DND-41 (cell line): Measurements from ENCODE around the gene PTPRN2.

Source experiments
- ATAC-seq: fragments of 200-7000 bp; cut with Tn5 transposase; 3 replicates; pipeline ENCODE4 v1.9.1; 2021; ENCODE audit warnings: low read depth; ENCODE audit not compliant: insufficient read depth
- DNase-seq: peaks from one replicate; pipeline ENCODE4 v3.0.0-alpha.2; 2020
- H2AFZ ChIP-seq: 2 replicates; pipeline ENCODE4 v1.6.0; 2012; ENCODE audit warnings: low read depth, low read length
- H3K27ac ChIP-seq: 2 replicates; pipeline ENCODE4 v1.5.1; 2012; ENCODE audit warnings: low read length, inconsistent platforms
- H3K27me3 ChIP-seq: fragments of 200-600 bp; sonication (generic); 2 replicates; pipeline ENCODE4 v1.6.0; 2012; ENCODE audit warnings: low read length, mild to moderate bottlenecking, inconsistent platforms; ENCODE audit not compliant: insufficient read depth, poor library complexity
- H3K36me3 ChIP-seq: 2 replicates; pipeline ENCODE4 v1.5.1; 2012; ENCODE audit warnings: low read length, inconsistent platforms; ENCODE audit not compliant: insufficient read depth
- H3K4me1 ChIP-seq: 2 replicates; pipeline ENCODE4 v1.5.1; 2012; ENCODE audit warnings: mild to moderate bottlenecking, low read length; ENCODE audit not compliant: insufficient read depth
- H3K4me2 ChIP-seq: 2 replicates; pipeline ENCODE4 v1.6.0; 2012; ENCODE audit warnings: mild to moderate bottlenecking, moderate library complexity, low read length, inconsistent platforms; ENCODE audit not compliant: insufficient read depth
- H3K4me3 ChIP-seq, 2 experiments: fragments of 200-600 bp in 1 of 2; shearing (Covaris generic) in 1 of 2; 2 replicates each; pipeline ENCODE4 v1.5.1; 2012 to 2016; ENCODE audit warnings: inconsistent platforms in 2 of 2, low read length in 2 of 2, mild to moderate bottlenecking in 2 of 2, low read depth in 1 of 2, moderate library complexity in 1 of 2
- H3K79me2 ChIP-seq: 2 replicates; pipeline ENCODE4 v1.6.0; 2012; ENCODE audit warnings: low read length, inconsistent platforms; ENCODE audit not compliant: insufficient read depth
- H3K9ac ChIP-seq: 2 replicates; pipeline ENCODE4 v1.6.0; 2012; ENCODE audit warnings: low read depth, mild to moderate bottlenecking, inconsistent platforms, low read length, moderate library complexity
- H3K9me3 ChIP-seq: 2 replicates; pipeline ENCODE4 v1.5.1; 2012; ENCODE audit warnings: low read length, moderate library complexity, mild to moderate bottlenecking, inconsistent platforms; ENCODE audit not compliant: insufficient read depth, severe bottlenecking
- H4K20me1 ChIP-seq: 2 replicates; pipeline ENCODE4 v1.6.0; 2012; ENCODE audit warnings: low read length; ENCODE audit not compliant: insufficient read depth
- EZH2 ChIP-seq: IDR thresholded peaks from 3 replicates; pipeline ENCODE4 v1.6.1; 2012; ENCODE audit warnings: borderline replicate concordance, low read depth, mild to moderate bottlenecking, moderate library complexity, low read length, inconsistent platforms; ENCODE audit not compliant: severe bottlenecking
- TF ChIP-seq, protein P1 (sequence below): IDR thresholded peaks from 2 replicates; pipeline ENCODE4 v1.5.1; 2012; ENCODE audit warnings: borderline replicate concordance, low read length, moderate library complexity, mild to moderate bottlenecking; ENCODE audit not compliant: poor library complexity, severe bottlenecking; ENCODE audit errors: extremely low read depth

PTPRN2 gene

DNA sequence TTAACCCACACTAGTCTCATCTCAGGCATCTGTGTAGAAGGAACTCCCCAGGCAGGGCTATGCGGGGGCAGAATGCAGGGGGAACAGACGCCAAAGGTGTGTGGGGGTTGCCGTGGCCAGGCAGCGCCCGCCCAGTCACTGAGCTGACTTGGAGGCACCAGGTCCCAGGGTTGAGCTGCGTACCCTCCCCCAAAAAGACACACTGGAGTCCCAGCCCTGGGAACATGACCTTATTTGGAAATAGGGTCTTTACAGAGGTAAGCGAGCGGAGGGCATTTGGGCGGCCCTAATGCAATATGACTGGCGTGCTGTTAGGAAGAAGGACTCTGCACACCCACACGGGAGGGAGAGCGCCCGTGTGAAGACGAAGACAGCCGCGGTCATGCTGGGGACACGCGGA lies 976.3 kb downstream of the PTPRN2 start:
- Histone ChIP-seq H3K9me3 (no peaks in the 10 kb centered on the region), H3K27me3 (no peaks in the 10 kb centered on the region), H3K4me3 (no peak overlapping the region), H4K20me1 (no peaks in the 10 kb centered on the region), H3K27ac (peak overlapping the region; percentile 22; the same call in 1 of the 2 replicates), H3K4me2 (no peak overlapping the region), H3K79me2 (no peaks in the 10 kb centered on the region), H3K9ac (no peak overlapping the region), H3K4me1 (peaks cover 23% of the 10 kb centered on the region), H3K36me3 (peaks cover 88% of the 10 kb centered on the region), H2AFZ (no peak overlapping the region)
- TF ChIP-seq, protein P1, sequence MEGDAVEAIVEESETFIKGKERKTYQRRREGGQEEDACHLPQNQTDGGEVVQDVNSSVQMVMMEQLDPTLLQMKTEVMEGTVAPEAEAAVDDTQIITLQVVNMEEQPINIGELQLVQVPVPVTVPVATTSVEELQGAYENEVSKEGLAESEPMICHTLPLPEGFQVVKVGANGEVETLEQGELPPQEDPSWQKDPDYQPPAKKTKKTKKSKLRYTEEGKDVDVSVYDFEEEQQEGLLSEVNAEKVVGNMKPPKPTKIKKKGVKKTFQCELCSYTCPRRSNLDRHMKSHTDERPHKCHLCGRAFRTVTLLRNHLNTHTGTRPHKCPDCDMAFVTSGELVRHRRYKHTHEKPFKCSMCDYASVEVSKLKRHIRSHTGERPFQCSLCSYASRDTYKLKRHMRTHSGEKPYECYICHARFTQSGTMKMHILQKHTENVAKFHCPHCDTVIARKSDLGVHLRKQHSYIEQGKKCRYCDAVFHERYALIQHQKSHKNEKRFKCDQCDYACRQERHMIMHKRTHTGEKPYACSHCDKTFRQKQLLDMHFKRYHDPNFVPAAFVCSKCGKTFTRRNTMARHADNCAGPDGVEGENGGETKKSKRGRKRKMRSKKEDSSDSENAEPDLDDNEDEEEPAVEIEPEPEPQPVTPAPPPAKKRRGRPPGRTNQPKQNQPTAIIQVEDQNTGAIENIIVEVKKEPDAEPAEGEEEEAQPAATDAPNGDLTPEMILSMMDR = no peak
- TF ChIP-seq EZH2 = no peak
- no peak for ATAC-seq
- no peak for DNase-seq

DNA sequence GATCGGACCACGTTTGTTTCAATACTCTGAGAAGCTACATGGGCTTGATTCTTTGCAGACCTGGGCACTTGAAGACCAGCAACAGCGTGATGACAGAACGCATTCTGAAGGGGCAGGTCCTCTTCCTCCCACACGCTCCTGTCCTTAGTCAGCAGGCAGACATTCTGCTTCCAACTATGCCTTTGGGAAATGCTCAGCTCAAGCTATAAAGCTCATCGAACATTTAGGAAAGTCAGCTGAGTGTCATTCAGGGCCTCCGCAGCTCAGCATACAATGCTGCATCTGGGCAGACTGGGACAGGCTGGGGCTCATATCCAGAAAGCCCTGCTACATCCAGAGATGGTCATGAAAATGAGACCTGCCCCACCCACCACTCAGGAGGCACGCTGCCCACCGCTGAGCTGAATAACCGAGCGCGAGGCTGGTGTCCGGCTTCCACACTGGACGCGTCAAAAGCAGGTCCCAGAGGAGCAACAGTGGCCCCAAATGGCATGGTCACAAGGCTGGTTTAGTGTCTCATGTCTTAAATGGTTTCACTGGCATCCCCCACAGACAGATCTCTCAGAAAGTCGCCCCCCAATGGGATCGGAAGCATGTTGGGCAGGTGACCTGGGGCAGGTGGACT lies 976.8 kb downstream of the PTPRN2 start:
- no peaks in the 10 kb centered on the region for H4K20me1 ChIP-seq
- H3K4me3 ChIP-seq = no peak overlapping the region
- peaks cover 88% of the 10 kb centered on the region for H3K36me3 ChIP-seq
- DNase-seq = no peak
- no peaks in the 10 kb centered on the region for H3K27me3 ChIP-seq
- peak overlapping the region; percentile 35 for H3K27ac ChIP-seq
- no peak for ATAC-seq
- H3K4me2 ChIP-seq = no peak overlapping the region
- TF ChIP-seq EZH2 = no peak
- TF ChIP-seq, protein P1 = no peak
- H3K79me2 ChIP-seq = no peaks in the 10 kb centered on the region
- no peak overlapping the region for H2AFZ ChIP-seq
- peaks cover 23% of the 10 kb centered on the region for H3K4me1 ChIP-seq
- no peak overlapping the region for H3K9ac ChIP-seq
- H3K9me3 ChIP-seq = no peaks in the 10 kb centered on the region

DNA sequence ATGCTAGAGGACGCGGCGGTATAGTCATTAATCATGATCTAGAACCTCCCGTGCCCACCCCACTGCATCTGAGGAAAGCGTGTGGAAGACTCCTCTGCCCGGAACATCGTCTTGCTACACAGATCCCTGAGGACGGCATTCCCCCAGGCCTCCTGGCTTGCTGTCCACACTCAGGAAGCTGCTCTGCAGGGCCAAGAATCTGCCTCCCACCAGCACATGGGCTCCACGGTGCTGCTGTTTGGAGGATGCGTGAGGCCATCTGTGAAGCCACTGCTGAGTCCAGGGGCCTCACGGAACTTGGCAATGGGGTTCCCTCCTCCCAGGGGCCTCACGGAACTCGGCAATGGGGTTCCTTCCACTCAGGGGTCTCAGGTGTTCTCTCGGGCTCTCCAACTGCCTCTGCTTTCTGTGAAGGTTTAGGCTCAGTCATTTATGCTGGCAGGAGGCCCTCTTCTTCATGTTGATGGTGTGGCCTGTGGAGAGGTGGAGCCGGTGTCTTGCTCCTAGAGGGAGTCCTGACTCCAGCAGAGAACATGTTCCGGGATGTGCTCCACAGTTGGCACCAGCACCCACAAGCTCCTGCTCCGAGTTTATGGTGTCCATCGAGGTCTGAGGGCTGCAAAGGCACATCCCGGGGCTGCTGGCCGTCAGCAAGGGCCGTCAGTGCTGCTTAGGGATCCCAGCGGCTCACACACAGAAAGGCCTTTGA lies 977.5 kb downstream of the PTPRN2 start:
- Histone ChIP-seq H3K79me2 (no peaks in the 10 kb centered on the region), H3K27me3 (no peaks in the 10 kb centered on the region), H3K4me2 (no peak overlapping the region), H3K27ac (peak overlapping the region; percentile 35), H3K36me3 (peaks cover 88% of the 10 kb centered on the region), H4K20me1 (no peaks in the 10 kb centered on the region), H3K9me3 (no peaks in the 10 kb centered on the region), H3K9ac (no peak overlapping the region), H3K4me1 (peaks cover 23% of the 10 kb centered on the region), H2AFZ (no peak overlapping the region), H3K4me3 (no peak overlapping the region)
- ATAC-seq (no peak), DNase-seq (no peak)
- no peak for TF ChIP-seq EZH2
- TF ChIP-seq, protein P1 = no peak
